ENCODE results near the gene RNF32. TPM values are rescaled to one million over a fixed set of nuclear protein-coding genes. Genes with fewer than 3 reads are reported as not detected.

RNF32 gene
- 0.59 and 1.5 TPM in 2 replicates for total RNA-seq

DNA sequence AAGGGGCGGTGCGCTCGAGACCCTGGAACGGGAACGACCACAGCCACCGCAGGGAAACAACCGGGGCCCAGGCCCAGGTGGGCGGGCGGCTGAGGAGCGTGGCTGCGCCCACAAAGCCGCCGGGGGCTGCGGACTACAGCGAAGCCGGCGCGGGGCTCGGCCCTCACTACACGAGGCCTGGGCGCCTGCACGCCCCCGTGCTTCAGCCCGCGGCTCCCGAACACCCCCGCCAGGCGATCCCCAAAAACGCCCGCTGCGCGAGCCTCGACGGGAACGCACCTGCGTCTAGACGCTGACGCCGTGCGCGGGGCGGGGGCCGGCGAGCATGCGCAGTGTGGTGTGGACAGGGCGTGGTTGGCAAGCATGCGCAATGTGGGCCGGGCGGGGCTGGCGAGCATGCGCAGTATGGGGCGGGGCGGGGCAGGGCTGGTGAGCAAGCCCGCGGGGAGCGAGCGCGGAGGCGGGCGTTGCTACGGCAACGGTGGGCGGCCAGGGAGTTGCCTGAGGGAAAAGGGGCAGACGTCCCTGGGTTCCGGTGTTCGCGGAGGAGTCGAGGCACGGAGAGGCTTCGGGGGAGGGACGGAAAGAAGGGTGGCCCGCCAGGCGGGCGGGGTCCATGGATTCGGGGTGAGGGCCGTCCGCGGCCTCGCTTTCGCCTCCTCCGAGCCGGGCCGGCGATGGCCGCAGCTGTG, at the start of gene RNF32:
TSS of gene RNF32 (plus strand) at position 518 of the 692 bp plus-strand sequence. CDS start 3,104 bp downstream, outside the sequence.

All from subcutaneous preadipocyte (primary cell).